GM12878 (cell line): ENCODE results near the gene BNIP5. TPM values are rescaled to one million over a fixed set of nuclear protein-coding genes. Genes with fewer than 3 reads are reported as not detected.

Experiments used
- ATAC-seq: fragments of 200-7000 bp; cut with Tn5 transposase; 3 replicates; pipeline ENCODE4 v1.9.1; 2020; ENCODE audit warnings: mild to moderate bottlenecking, moderate library complexity
- BruUV-seq: library from RNA; stranded (reverse); fragments of 400-500 nt; replicated peaks from 2 replicates; lab custom pipeline; 2021; lab: Mats Ljungman, UMichigan
- CTCF ChIA-PET: fragments of 300-600 bp; sonication (Branson Sonifier 250); formaldehyde crosslinking; extraction: SDS; loops from one replicate; lab custom pipeline; 2021; ENCODE audit warnings: inconsistent platforms; lab: Yijun Ruan, JAX
- POLR2A ChIA-PET: fragments of 350-600 bp; formaldehyde crosslinking; extraction: SDS; loops from one replicate; lab custom pipeline; 2021; ENCODE audit warnings: inconsistent platforms; lab: Charles Lee
- RAD21 ChIA-PET: fragments of 300-600 bp; sonication (Branson Sonifier 250); formaldehyde crosslinking; loops from one replicate; lab custom pipeline; 2023; ENCODE audit warnings: antibody characterized with exemption; ENCODE audit not compliant: unreplicated experiment; lab: Charles Lee
- SMC1A ChIA-PET: fragments of 300-600 bp; sonication (Branson Sonifier 250); formaldehyde crosslinking; loops from one replicate; lab custom pipeline; 2023; ENCODE audit not compliant: unreplicated experiment, uncharacterized antibody; lab: Charles Lee
- DNase-seq: peaks from one replicate; pipeline ENCODE4 v3.0.0-alpha.2; 2011; ENCODE audit warnings: low read depth, low spot score
- FAIRE-seq: peaks from 3 replicates; lab custom pipeline; 2011; peaks lifted over from hg19 to GRCh38; lab: Jason Lieb, UNC
- H2AFZ ChIP-seq: 2 replicates; pipeline ENCODE4 v1.6.0; 2011; ENCODE audit warnings: low read depth, low read length, control low read depth; ENCODE audit not compliant: control insufficient read depth
- H3K27ac ChIP-seq: 2 replicates; pipeline ENCODE4 v1.5.1; 2011; ENCODE audit warnings: control low read depth; ENCODE audit not compliant: control insufficient read depth, insufficient read depth
- H3K27me3 ChIP-seq, 2 experiments: replicated peaks in 1 of 2; 2 replicates each; pipeline versions ENCODE4 v1.6.0 to v1.6.1; 2011; ENCODE audit warnings: low read length in 1 of 2; ENCODE audit not compliant: control insufficient read depth in 2 of 2, insufficient read depth in 2 of 2
- H3K36me3 ChIP-seq, 2 experiments: 2 replicates each; pipeline ENCODE4 v1.5.1; 2011; ENCODE audit warnings: low read length in 1 of 2; ENCODE audit not compliant: control insufficient read depth in 2 of 2, insufficient read depth in 2 of 2
- H3K4me1 ChIP-seq: 2 replicates; pipeline ENCODE4 v1.6.1; 2011; ENCODE audit warnings: mild to moderate bottlenecking, low read length, moderate library complexity, mixed read lengths; ENCODE audit not compliant: control insufficient read depth, insufficient read depth
- H3K4me2 ChIP-seq: 2 replicates; pipeline ENCODE4 v1.6.0; 2011; ENCODE audit warnings: control low read depth; ENCODE audit not compliant: control insufficient read depth, insufficient read depth
- H3K4me3 ChIP-seq: fragments of 200-600 bp; sonication (generic); 2 replicates; pipeline ENCODE4 v1.5.1; 2016
- H3K79me2 ChIP-seq: 2 replicates; pipeline ENCODE4 v1.6.0; 2011; ENCODE audit warnings: low read length; ENCODE audit not compliant: control insufficient read depth, insufficient read depth
- H3K9ac ChIP-seq: 2 replicates; pipeline ENCODE4 v1.8.0; 2011; ENCODE audit warnings: low read length, control low read depth, mixed read lengths; ENCODE audit not compliant: control insufficient read depth, insufficient read depth
- H3K9me3 ChIP-seq: replicated peaks from 3 replicates; pipeline ENCODE4 v1.5.1; 2011; ENCODE audit warnings: mild to moderate bottlenecking, low read length; ENCODE audit not compliant: control insufficient read depth, insufficient read depth
- H4K20me1 ChIP-seq: 2 replicates; pipeline ENCODE4 v1.6.0; 2011; ENCODE audit not compliant: control insufficient read depth, insufficient read depth
- BMI1 ChIP-seq: fragments of 450-650 bp; IDR thresholded peaks from 2 replicates; pipeline ENCODE4 v1.6.1; 2016; ENCODE audit warnings: mild to moderate bottlenecking, moderate library complexity, borderline replicate concordance
- CEBPZ ChIP-seq: fragments of 150-350 bp; IDR thresholded peaks from 2 replicates; pipeline ENCODE4 v1.6.1; 2016; ENCODE audit warnings: low read depth, low read length
- MAX ChIP-seq: IDR thresholded peaks from 2 replicates; pipeline ENCODE4 v1.6.1; 2012; ENCODE audit warnings: low read depth, low read length, improper control_type of control experiment
- NKRF ChIP-seq: fragments of 450-650 bp; conservative IDR thresholded peaks from 2 replicates; pipeline ENCODE4 v1.6.1; 2017; ENCODE audit warnings: mild to moderate bottlenecking, moderate library complexity
- WGBS: methylation state at CpG from one replicate; pipeline ENCODE4 v1.1.6; 2016; ENCODE audit warnings: low lambda C conversion rate; ENCODE audit not compliant: insufficient replicate concordance, insufficient coverage; ENCODE audit errors: missing lambda C conversion rate; 5-methylcytosine and 5-hydroxymethylcytosine counted together
- in situ Hi-C: fragments of 300-500 bp; cut with MboI; formaldehyde crosslinking; loops from 9 replicates; pipeline ENCODE4 v1.14.3; 2018; ENCODE audit warnings: mixed read lengths
- intact Hi-C: fragments of 100-400 bp; cut with micrococcal nuclease; formaldehyde crosslinking; loops from one replicate; pipeline ENCODE4 v1.14.2; 2022; ENCODE audit not compliant: unreplicated experiment
- polyA plus RNA-seq, 11 experiments: library from polyadenylated mRNA; depleted of rRNA in 4 of 11; unstranded in 6 of 11; stranded (reverse) in 5 of 11; fragments of >200 nt; fragmentation: Nextera tagmentation in 4 of 11; fragmentation: Illumina TruSeq in 1 of 11; extraction: Ambion mirVana in 4 of 11; extraction: Trizol in 1 of 11; gene quantifications; 1 replicate in 1 of 11; 2 replicates in 10 of 11; pipeline versions ENCODE4 v1.2.1 to v1.2.3, GENCODE V29; 2011 to 2016; ENCODE audit warnings: inconsistent platforms in 2 of 11, missing spikeins in 2 of 11, low read depth in 1 of 11
- total RNA-seq, 4 experiments: library from RNA; depleted of rRNA in 3 of 4; stranded (reverse); fragments of >200 nt in 3 of 4; fragmentation: Illumina TruSeq in 1 of 4; extraction: Trizol in 1 of 4; gene quantifications; 2 replicates each; pipeline versions ENCODE4 v1.2.1 to v1.2.3, GENCODE V29; 2013 to 2021

The BNIP5 gene
- total and polyA plus RNA-seq, 10 of the 15 experiments (the other 5 are each of a cell fraction or from before 2014, with no cell fraction given) = 0.02 to 0.68 (median 0.05) TPM; not detected in 2

GRCh38 chr6:36323062-36323461 is 13.6 kb downstream of the BNIP5 start:
- Histone ChIP-seq H3K27me3 (no peaks in the 10 kb centered on the region), H3K4me3 (no peak overlapping the region), H3K79me2 (no peaks in the 10 kb centered on the region), H3K27ac (no peak overlapping the region), H2AFZ (no peak overlapping the region), H3K9me3 (no peaks in the 10 kb centered on the region), H3K4me1 (no peaks in the 10 kb centered on the region), H3K4me2 (no peak overlapping the region), H4K20me1 (no peaks in the 10 kb centered on the region), H3K9ac (no peak overlapping the region), H3K36me3 (no peaks in the 10 kb centered on the region)
- ChIA-PET POLR2A (no interaction called here), CTCF (interaction anchor here (1.3 kb wide), 1 partner anchor 20 kb away, joined by 4 read pairs; no protein-coding TSS in a partner anchor), RAD21 (no interaction called here), SMC1A (no interaction called here)
- in situ Hi-C loops = no loop called here
- DNase-seq (no peak), ATAC-seq (peak; percentile 48; the same call in 1 of the 3 replicates), FAIRE-seq (no peak)
- WGBS = 40% methylated on average over 8 of the region's 8 CpGs
- BruUV-seq = no TSS peak
- intact Hi-C loops = no loop called here
- no peak for TF ChIP-seq MAX
- TF ChIP-seq BMI1 = peak; percentile 92

- Histone ChIP-seq H3K27me3 (no peaks in the 10 kb centered on the region), H3K4me3 (no peak overlapping the region), H3K4me2 (no peak overlapping the region), H3K9me3 (no peaks in the 10 kb centered on the region), H3K9ac (no peak overlapping the region), H3K79me2 (no peaks in the 10 kb centered on the region), H3K36me3 (no peaks in the 10 kb centered on the region), H4K20me1 (no peaks in the 10 kb centered on the region), H2AFZ (no peak overlapping the region), H3K27ac (no peak overlapping the region), H3K4me1 (no peaks in the 10 kb centered on the region)
- ChIA-PET CTCF (interaction anchor here (1.3 kb wide), 1 partner anchor 20 kb away, joined by 4 read pairs; no protein-coding TSS in a partner anchor), SMC1A (no interaction called here), RAD21 (no interaction called here), POLR2A (interaction anchor here (1.2 kb wide), 1 partner anchor 11 kb away, joined by 3 read pairs; no protein-coding TSS in a partner anchor)
- 16% methylated on average over 3 of the region's 3 CpGs for WGBS
- ATAC-seq = no peak
- in situ Hi-C loops = no loop called here
- no TSS peak for BruUV-seq
- FAIRE-seq = no peak
- DNase-seq = no peak
- TF ChIP-seq NKRF (no peak), CEBPZ (no peak)
- intact Hi-C loops = no loop called here
These were observed 14.1 kb downstream of the BNIP5 start for GRCh38 chr6:36322591-36322990.
